HepG2 (cell line): Measurements from ENCODE around the gene JSRP1. TPM values are rescaled to one million over a fixed set of nuclear protein-coding genes. Genes with fewer than 3 reads are reported as not detected.

ENCODE experiments used
- ATAC-seq: fragments of 200-7000 bp; cut with Tn5 transposase; 3 replicates; pipeline ENCODE4 v1.9.1; 2020; ENCODE audit warnings: mild to moderate bottlenecking, moderate library complexity
- BruUV-seq: library from RNA; stranded (reverse); fragments of 400-500 nt; replicated peaks from 2 replicates; lab custom pipeline; 2021; lab: Mats Ljungman, UMichigan
- CTCF ChIA-PET: fragments of 300-600 bp; formaldehyde crosslinking; extraction: SDS; loops from one replicate; lab custom pipeline; 2021; ENCODE audit warnings: low total read pairs, inconsistent platforms, low intra/inter-chr PET ratio; lab: Yijun Ruan, JAX
- POLR2A ChIA-PET: fragments of 350-600 bp; sonication (Branson Sonifier 250); formaldehyde crosslinking; loops from one replicate; lab custom pipeline; 2020; ENCODE audit warnings: antibody characterized with exemption, inconsistent platforms; lab: Yijun Ruan, JAX
- DNase-seq: peaks from one replicate; pipeline ENCODE4 v3.0.0-alpha.2; 2015; ENCODE audit warnings: low spot score
- FAIRE-seq: peaks from 3 replicates; lab custom pipeline; 2011; peaks lifted over from hg19 to GRCh38; lab: Jason Lieb, UNC
- H2AFZ ChIP-seq: one replicate; pipeline ENCODE4 v1.6.1; 2011; ENCODE audit warnings: low read length, inconsistent platforms
- H3K27ac ChIP-seq: fragments of 300-600 bp; 3 replicates; pipeline ENCODE4 v1.8.0; 2011; ENCODE audit warnings: mixed run types, mild to moderate bottlenecking, mixed read lengths, low read length, inconsistent platforms; ENCODE audit not compliant: insufficient read depth; ENCODE audit errors: extremely low read length
- H3K27me3 ChIP-seq, 2 experiments: fragments of 200-600 bp in 1 of 2; 2 replicates in 1 of 2; 3 replicates in 1 of 2; pipeline versions ENCODE4 v1.6.0 to v1.8.0; 2011; ENCODE audit warnings: low read length in 2 of 2, mild to moderate bottlenecking in 2 of 2, moderate library complexity in 2 of 2, inconsistent platforms in 1 of 2; ENCODE audit not compliant: insufficient read depth in 2 of 2, control insufficient read depth in 1 of 2
- H3K36me3 ChIP-seq, 2 experiments: fragments of 200-600 bp in 1 of 2; replicated peaks in 1 of 2; 2 replicates in 1 of 2; 3 replicates in 1 of 2; pipeline versions ENCODE4 v1.5.1 to v1.8.0; 2011; ENCODE audit warnings: low read length in 2 of 2, inconsistent platforms in 1 of 2; ENCODE audit not compliant: insufficient read depth in 2 of 2, control insufficient read depth in 1 of 2
- H3K4me1 ChIP-seq: 2 replicates; pipeline ENCODE4 v1.5.1; 2012; ENCODE audit warnings: low read length, inconsistent platforms; ENCODE audit not compliant: insufficient read depth
- H3K4me2 ChIP-seq: 2 replicates; pipeline ENCODE4 v1.6.0; 2011; ENCODE audit warnings: low read depth, low read length, inconsistent platforms
- H3K4me3 ChIP-seq, 3 experiments: fragments of 200-600 bp in 1 of 3; sonication (generic), shearing (Covaris generic) in 1 of 3; replicated peaks in 1 of 3; 2 replicates each; pipeline ENCODE4 v1.5.1; 2011 to 2016; ENCODE audit warnings: low read length in 3 of 3, inconsistent platforms in 2 of 3, low read depth in 2 of 3, mild to moderate bottlenecking in 2 of 3, control low read depth in 1 of 3, mixed read lengths in 1 of 3; ENCODE audit not compliant: insufficient read depth in 1 of 3
- H3K79me2 ChIP-seq: one replicate; pipeline ENCODE4 v1.6.1; 2011; ENCODE audit warnings: low read length, inconsistent platforms; ENCODE audit not compliant: insufficient read depth
- H3K9ac ChIP-seq: 2 replicates; pipeline ENCODE4 v1.6.0; 2011; ENCODE audit warnings: mild to moderate bottlenecking, low read depth, low read length, inconsistent platforms; ENCODE audit not compliant: insufficient read depth
- H3K9me3 ChIP-seq: 2 replicates; pipeline ENCODE4 v1.5.1; 2012; ENCODE audit warnings: mild to moderate bottlenecking, low read length
- H4K20me1 ChIP-seq: 2 replicates; pipeline ENCODE4 v1.6.0; 2011; ENCODE audit warnings: inconsistent platforms, mild to moderate bottlenecking, low read length, moderate library complexity; ENCODE audit not compliant: insufficient read depth
- BCLAF1 ChIP-seq: fragments of 450-650 bp; IDR thresholded peaks from 2 replicates; pipeline ENCODE4 v1.6.1; 2017; ENCODE audit warnings: mild to moderate bottlenecking
- ESRRA ChIP-seq: sonication (generic); formaldehyde crosslinking; IDR thresholded peaks from 2 replicates; pipeline ENCODE4 v1.5.1; 2020; ENCODE audit warnings: mild to moderate bottlenecking, low read depth, missing genetic modification reagents
- FUBP1 ChIP-seq: sonication (generic); formaldehyde crosslinking; IDR thresholded peaks from 2 replicates; pipeline ENCODE4 v1.5.1; 2020; ENCODE audit warnings: missing genetic modification reagents, mild to moderate bottlenecking, borderline replicate concordance
- KLF12 ChIP-seq: sonication (generic); formaldehyde crosslinking; IDR thresholded peaks from 2 replicates; pipeline ENCODE4 v1.4.0; 2020; ENCODE audit warnings: missing genetic modification reagents, borderline replicate concordance
- NR2F2 ChIP-seq: IDR thresholded peaks from 2 replicates; pipeline ENCODE4 v1.6.1; 2012; ENCODE audit warnings: low read depth, inconsistent platforms, borderline replicate concordance
- RBFOX2 ChIP-seq: fragments of 200-400 bp; formaldehyde crosslinking; IDR thresholded peaks from 2 replicates; pipeline ENCODE4 v1.6.1; 2017; ENCODE audit warnings: low read depth, mild to moderate bottlenecking, low read length
- SNAPC5 ChIP-seq: sonication (generic); formaldehyde crosslinking; IDR thresholded peaks from 2 replicates; pipeline ENCODE4 v1.8.1; 2023; ENCODE audit warnings: mild to moderate bottlenecking, missing genetic modification reagents, borderline replicate concordance
- ZBTB20 ChIP-seq: sonication (generic); formaldehyde crosslinking; IDR thresholded peaks from 2 replicates; pipeline ENCODE4 v1.8.1; 2023; ENCODE audit warnings: missing genetic modification reagents, low read depth, mild to moderate bottlenecking, borderline replicate concordance
- ZBTB7A ChIP-seq: sonication (generic); formaldehyde crosslinking; IDR thresholded peaks from 2 replicates; pipeline ENCODE4 v1.8.0; 2022; ENCODE audit warnings: mild to moderate bottlenecking, missing genetic modification reagents
- ZFYVE20 ChIP-seq: sonication (generic); formaldehyde crosslinking; IDR thresholded peaks from 2 replicates; pipeline ENCODE4 v1.8.0; 2023; ENCODE audit warnings: low read depth, mild to moderate bottlenecking, moderate library complexity, missing genetic modification reagents, borderline replicate concordance
- ZNF136 ChIP-seq: sonication (generic); formaldehyde crosslinking; IDR thresholded peaks from 2 replicates; pipeline ENCODE4 v1.8.1; 2022; ENCODE audit warnings: low read depth, mild to moderate bottlenecking, moderate library complexity, missing genetic modification reagents
- ZNF468 ChIP-seq: sonication (generic); formaldehyde crosslinking; IDR thresholded peaks from 2 replicates; pipeline ENCODE4 v1.8.0; 2022; ENCODE audit warnings: mild to moderate bottlenecking, moderate library complexity, missing genetic modification reagents
- ZNF512 ChIP-seq: sonication (generic); formaldehyde crosslinking; IDR thresholded peaks from 2 replicates; pipeline ENCODE4 v1.4.0; 2020; ENCODE audit warnings: mild to moderate bottlenecking, missing genetic modification reagents
- ZNF800 ChIP-seq: sonication (generic); formaldehyde crosslinking; IDR thresholded peaks from 2 replicates; pipeline ENCODE4 v1.4.0; 2020; ENCODE audit warnings: missing genetic modification reagents
- WGBS: methylation state at CpG from one replicate; pipeline ENCODE4 v1.1.6; 2017; ENCODE audit warnings: low lambda C conversion rate; 5-methylcytosine and 5-hydroxymethylcytosine counted together
- in situ Hi-C: cut with HindIII; loops from 2 replicates; pipeline ENCODE4 v1.10.0; 2017; ENCODE audit warnings: low pct_unique_long_range_greater_than_20kb; ENCODE audit not compliant: extremely low pct_ligation_motif_present
- intact Hi-C: fragments of 100-400 bp; cut with micrococcal nuclease; formaldehyde crosslinking; loops from one replicate; pipeline ENCODE4 v1.10.0; 2022; ENCODE audit not compliant: unreplicated experiment
- polyA plus RNA-seq, 8 experiments: library from polyadenylated mRNA; depleted of rRNA in 3 of 8; stranded (reverse) in 7 of 8; unstranded in 1 of 8; fragments of >200 nt; fragmentation: Illumina TruSeq in 4 of 8; extraction: Trizol in 4 of 8; gene quantifications; 2 replicates each; pipeline versions ENCODE4 v1.2.1 to v1.2.3, GENCODE V29; 2011 to 2016; ENCODE audit warnings: low read depth in 4 of 8, missing spikeins in 1 of 8, mixed read lengths in 1 of 8; ENCODE audit not compliant: insufficient read depth in 1 of 8
- total RNA-seq, 5 experiments: library from RNA; depleted of rRNA; stranded (reverse); fragments of >200 nt; fragmentation: Illumina TruSeq; extraction: Trizol; gene quantifications; 2 replicates each; pipeline ENCODE4 v1.2.3, GENCODE V29; 2016; ENCODE audit warnings: low read depth in 1 of 5

JSRP1 gene
- total and polyA plus RNA-seq, 2 of the 13 experiments (the other 11 are each of a cell fraction or from before 2014, with no cell fraction given) = 0.16 to 0.38 TPM

- DNase-seq (no peak), FAIRE-seq (no peak), ATAC-seq (no peak)
- no peak overlapping the region for H3K27ac ChIP-seq
- ChIA-PET POLR2A (interaction anchor here (1.0 to 1.1 kb wide), 3 partner anchors 21 to 82 kb away, joined by 3 to 4 read pairs (median 4); partner anchors contain the start of gene AP3D1), CTCF (no interaction called here)
- in situ Hi-C loops = loop anchor here (10.0 kb wide), 1 partner anchor 81 kb away; no protein-coding TSS in a partner anchor
- peaks cover 21% of the 10 kb centered on the region; the same call in 1 of the 2 replicates for H4K20me1 ChIP-seq
- H3K27me3 ChIP-seq = no peaks in the 10 kb centered on the region
- H2AFZ ChIP-seq = no peak overlapping the region
- H3K36me3 ChIP-seq = peaks cover 19 to 25% of the 10 kb centered on the region in 2 experiments; a peak in 4 of 5 replicates
- peaks cover 48% of the 10 kb centered on the region for H3K4me1 ChIP-seq
- over 99% methylated on average over 18 of the region's 25 CpGs for WGBS
- BruUV-seq = no TSS peak
- no peak overlapping the region for H3K4me2 ChIP-seq
- H3K4me3 ChIP-seq = no peak overlapping the region
- intact Hi-C loops = loop anchor here (10.0 kb wide), 2 partner anchors 79 to 81 kb away; partner anchors contain the start of gene AP3D1
- peaks cover 25% of the 10 kb centered on the region for H3K79me2 ChIP-seq
- no peaks in the 10 kb centered on the region for H3K9me3 ChIP-seq
- no peak overlapping the region for H3K9ac ChIP-seq
- TF ChIP-seq ZNF468 (CRISPR knock-in tag) = no peak
- TF ChIP-seq NR2F2 = no peak
- no peak for TF ChIP-seq ZFYVE20 (CRISPR knock-in tag)
- no peak for TF ChIP-seq SNAPC5 (CRISPR knock-in tag)
- TF ChIP-seq RBFOX2 = peak; percentile 71
- no peak for TF ChIP-seq ZNF136 (CRISPR knock-in tag)
- TF ChIP-seq ZBTB20 (CRISPR knock-in tag) = no peak
- TF ChIP-seq ESRRA = no peak
- no peak for TF ChIP-seq BCLAF1
- no peak for TF ChIP-seq ZNF512 (CRISPR knock-in tag)
- no peak for TF ChIP-seq ZBTB7A
- no peak for TF ChIP-seq KLF12
- TF ChIP-seq FUBP1 (CRISPR knock-in tag) = no peak
- no peak for TF ChIP-seq ZNF800 (CRISPR knock-in tag)
Measured at GRCh38 chr19:2233601-2234280, 22.5 kb downstream of the JSRP1 start.
